IPS-18a (cell line): ENCODE data around the gene RBP4.

Experiments used
- H3K27ac ChIP-seq: one replicate; pipeline ENCODE4 v1.5.1; 2013; ENCODE audit warnings: low read length
- H3K27me3 ChIP-seq: one replicate; pipeline ENCODE4 v1.6.1; 2013; ENCODE audit warnings: mild to moderate bottlenecking, low read length; ENCODE audit not compliant: control insufficient read depth, insufficient read depth
- H3K36me3 ChIP-seq: one replicate; pipeline ENCODE4 v1.6.1; 2013; ENCODE audit warnings: low read depth, low read length; ENCODE audit not compliant: control insufficient read depth
- H3K4me1 ChIP-seq: one replicate; pipeline ENCODE4 v1.6.1; 2013; ENCODE audit warnings: low read depth, low read length; ENCODE audit not compliant: control insufficient read depth
- H3K4me3 ChIP-seq: one replicate; pipeline ENCODE4 v1.5.1; 2013; ENCODE audit warnings: low read length
- H3K9ac ChIP-seq: one replicate; pipeline ENCODE4 v1.6.1; 2013; ENCODE audit warnings: mild to moderate bottlenecking, low read length, moderate library complexity
- H3K9me3 ChIP-seq: one replicate; pipeline ENCODE4 v1.6.1; 2013; ENCODE audit warnings: low read depth, low read length; ENCODE audit not compliant: control insufficient read depth

Gene RBP4

DNA sequence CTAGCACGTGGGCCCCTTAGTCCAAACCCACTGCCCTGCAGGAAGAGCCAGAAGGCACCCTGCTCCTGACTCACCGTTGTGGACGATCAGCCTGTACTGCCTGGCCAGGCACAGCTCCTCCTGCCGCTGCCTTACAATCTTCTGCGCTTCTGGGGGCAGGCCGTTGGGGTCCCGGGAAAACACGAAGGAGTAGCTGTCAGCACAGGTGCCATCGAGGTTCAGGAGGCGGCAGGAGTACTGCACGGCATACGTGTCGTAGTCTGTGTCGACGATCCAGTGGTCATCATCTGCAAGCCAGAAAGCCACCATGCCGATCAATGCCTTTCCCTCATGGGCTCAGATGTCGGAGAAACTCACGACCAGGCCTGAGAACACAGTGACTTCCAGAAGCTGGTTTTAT is 7.3 kb downstream of the RBP4 start:
- H3K27me3 ChIP-seq: no peaks in the 10 kb centered on the region
- H3K9me3 ChIP-seq: no peaks in the 10 kb centered on the region
- no peak overlapping the region for H3K27ac ChIP-seq
- H3K36me3 ChIP-seq: no peaks in the 10 kb centered on the region
- no peak overlapping the region for H3K9ac ChIP-seq
- H3K4me1 ChIP-seq: peaks cover 3% of the 10 kb centered on the region
- no peak overlapping the region for H3K4me3 ChIP-seq

DNA sequence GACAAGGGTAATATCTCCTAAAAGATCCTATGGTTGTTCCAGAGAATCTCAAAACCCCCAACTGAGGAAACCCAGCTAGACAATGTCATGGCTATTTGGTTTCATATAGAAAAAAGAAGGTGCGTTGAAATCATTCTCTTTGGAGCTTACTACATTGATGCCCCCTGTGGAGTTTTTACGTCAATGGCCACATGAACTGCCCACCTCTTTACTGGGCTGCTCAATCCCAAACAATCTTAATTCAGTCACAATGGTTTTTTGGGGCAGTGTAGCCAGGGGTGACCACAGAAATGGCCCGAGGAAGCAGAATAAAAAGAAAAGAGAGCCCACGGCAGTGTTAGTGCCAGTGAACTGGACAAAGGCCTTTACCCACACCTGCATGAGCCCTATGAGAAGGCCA is 7.8 kb downstream of the RBP4 start:
- no peak overlapping the region for H3K27ac ChIP-seq
- peaks cover 3% of the 10 kb centered on the region for H3K4me1 ChIP-seq
- no peak overlapping the region for H3K9ac ChIP-seq
- no peaks in the 10 kb centered on the region for H3K9me3 ChIP-seq
- H3K4me3 ChIP-seq: no peak overlapping the region
- no peaks in the 10 kb centered on the region for H3K36me3 ChIP-seq
- H3K27me3 ChIP-seq: no peaks in the 10 kb centered on the region

DNA sequence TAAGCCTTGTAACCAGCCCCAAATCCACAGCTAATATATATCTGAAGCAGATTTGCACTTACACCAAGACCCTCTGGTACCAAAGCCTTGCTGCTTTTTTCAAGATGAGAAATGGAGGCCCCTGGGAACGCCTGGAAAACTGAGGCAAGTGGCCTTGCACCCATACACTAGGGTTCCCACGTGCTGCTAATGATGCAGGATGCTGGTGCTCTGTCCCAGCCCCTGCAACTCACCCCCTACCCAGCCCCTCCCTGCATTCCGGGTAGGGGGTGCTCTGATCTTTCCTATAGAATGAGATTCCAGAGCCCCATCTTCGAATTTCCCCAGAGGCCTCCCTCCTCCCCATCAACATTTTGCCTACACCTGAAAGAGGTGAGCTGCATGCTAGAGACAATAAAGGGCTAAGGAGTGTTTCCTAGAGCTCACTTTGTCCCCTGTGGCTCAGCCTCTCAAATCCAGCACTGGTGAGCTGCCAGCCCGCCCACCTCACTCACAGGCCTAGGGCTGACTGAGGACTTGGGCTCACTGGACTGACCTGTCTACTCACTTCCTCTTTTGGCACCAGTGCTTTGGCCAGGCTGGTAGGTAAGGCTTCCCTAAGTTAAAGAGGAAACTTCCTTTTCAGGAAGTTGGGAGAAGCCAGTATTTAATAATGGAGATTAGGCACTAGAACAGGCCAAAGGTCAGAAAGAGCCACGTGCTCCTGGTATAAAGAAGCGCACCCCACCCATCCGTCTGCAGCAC is 9.8 kb downstream of the RBP4 start:
- Histone ChIP-seq H3K4me3 (no peak overlapping the region), H3K9ac (no peak overlapping the region)

DNA sequence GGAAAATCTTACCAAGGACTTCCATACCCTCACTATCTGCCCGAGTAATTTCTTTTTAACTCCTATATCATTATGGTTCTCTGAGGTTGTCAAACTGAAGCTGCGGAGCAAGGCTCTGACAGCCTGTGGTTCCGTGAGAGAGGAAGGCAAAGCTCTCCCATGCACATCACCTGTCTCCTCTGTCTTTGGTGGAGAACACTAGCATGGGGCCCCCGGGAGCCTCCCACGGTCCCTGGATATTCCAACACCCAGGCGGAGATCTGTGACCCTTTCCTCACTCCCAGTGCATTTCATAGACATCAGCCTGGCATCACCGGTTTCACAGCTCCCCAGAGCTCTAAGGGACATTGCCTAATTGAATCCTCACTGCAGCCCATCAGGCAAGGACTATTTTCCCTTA is 10.4 kb downstream of the RBP4 start:
- no peaks in the 10 kb centered on the region for H3K9me3 ChIP-seq
- no peak overlapping the region for H3K27ac ChIP-seq
- H3K27me3 ChIP-seq: no peaks in the 10 kb centered on the region
- no peak overlapping the region for H3K9ac ChIP-seq
- H3K4me1 ChIP-seq: no peaks in the 10 kb centered on the region
- H3K36me3 ChIP-seq: no peaks in the 10 kb centered on the region
- no peak overlapping the region for H3K4me3 ChIP-seq

More for the DNA sequence above, 9.8 kb downstream of the RBP4 start:
- Histone ChIP-seq H3K27me3 (no peaks in the 10 kb centered on the region), H3K9me3 (no peaks in the 10 kb centered on the region), H3K27ac (no peak overlapping the region), H3K4me1 (peaks cover 3% of the 10 kb centered on the region), H3K36me3 (no peaks in the 10 kb centered on the region)

DNA sequence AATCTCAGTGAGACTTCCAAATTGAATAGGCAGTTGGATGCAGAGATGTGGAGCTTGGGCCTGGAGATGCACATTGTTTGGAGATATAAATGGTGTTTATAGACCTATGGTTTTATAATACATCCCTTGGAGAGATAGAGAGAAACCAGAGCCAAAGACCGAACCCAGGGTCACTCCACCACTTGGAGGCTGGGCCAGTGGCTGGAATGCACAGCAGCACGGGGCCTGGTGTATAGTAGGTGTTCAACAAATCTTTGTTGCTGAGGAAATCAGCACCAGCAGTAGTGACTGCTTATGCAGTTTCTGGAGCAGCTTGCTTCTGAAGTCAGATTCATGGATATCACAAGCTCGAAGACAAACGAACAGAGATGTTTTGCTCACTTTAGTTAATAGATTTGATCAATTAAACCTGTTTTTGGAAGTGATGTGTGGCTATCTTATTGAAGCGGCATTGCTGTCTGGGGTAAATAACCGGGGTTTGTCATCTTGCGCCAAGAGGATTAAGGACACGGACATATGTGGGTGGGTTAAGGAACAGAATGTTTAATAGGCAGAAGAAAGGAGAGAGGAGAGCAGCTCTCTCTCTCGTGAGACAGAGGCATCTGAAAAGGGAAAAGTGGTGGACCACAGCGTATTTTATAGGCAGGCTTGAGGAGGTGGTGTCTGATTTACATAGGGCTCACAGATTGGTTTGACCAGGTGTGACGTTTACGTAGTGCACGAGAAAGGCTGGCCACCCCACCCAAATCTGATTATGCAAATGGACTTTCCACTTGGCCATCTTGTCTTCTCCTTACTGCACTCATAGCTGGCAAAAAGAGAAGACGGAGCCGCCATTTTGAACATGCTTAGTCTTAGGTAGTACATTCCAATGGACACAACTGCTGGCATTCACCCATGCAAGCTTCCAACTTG is 11.1 kb downstream of the RBP4 start:
- Histone ChIP-seq H3K9me3 (no peaks in the 10 kb centered on the region), H3K9ac (no peak overlapping the region), H3K27ac (no peak overlapping the region), H3K36me3 (no peaks in the 10 kb centered on the region), H3K27me3 (no peaks in the 10 kb centered on the region), H3K4me1 (no peaks in the 10 kb centered on the region), H3K4me3 (no peak overlapping the region)

DNA sequence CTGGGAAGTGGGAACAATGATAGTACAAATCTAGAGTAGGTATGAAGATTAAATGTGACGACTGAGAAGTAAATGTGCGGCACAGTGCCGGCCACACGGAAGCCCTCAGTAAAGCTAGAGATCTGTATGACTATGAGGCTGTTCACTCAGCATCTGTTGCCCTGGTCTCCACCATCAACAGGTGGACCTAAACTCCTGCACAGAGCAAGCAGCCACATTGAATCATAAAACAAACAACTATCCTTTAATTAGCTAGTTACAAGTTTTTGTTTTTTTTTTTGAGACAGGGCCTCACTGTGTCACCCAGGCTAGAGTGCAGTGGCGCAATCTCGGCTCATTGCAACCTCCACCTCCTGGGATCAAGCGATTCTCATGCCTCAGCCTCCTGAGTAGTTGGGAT is 16.6 kb downstream of the RBP4 start:
- no peak overlapping the region for H3K9ac ChIP-seq
- no peak overlapping the region for H3K4me3 ChIP-seq
- no peaks in the 10 kb centered on the region for H3K36me3 ChIP-seq
- H3K9me3 ChIP-seq: no peaks in the 10 kb centered on the region
- no peaks in the 10 kb centered on the region for H3K27me3 ChIP-seq
- no peaks in the 10 kb centered on the region for H3K4me1 ChIP-seq
- H3K27ac ChIP-seq: no peak overlapping the region

DNA sequence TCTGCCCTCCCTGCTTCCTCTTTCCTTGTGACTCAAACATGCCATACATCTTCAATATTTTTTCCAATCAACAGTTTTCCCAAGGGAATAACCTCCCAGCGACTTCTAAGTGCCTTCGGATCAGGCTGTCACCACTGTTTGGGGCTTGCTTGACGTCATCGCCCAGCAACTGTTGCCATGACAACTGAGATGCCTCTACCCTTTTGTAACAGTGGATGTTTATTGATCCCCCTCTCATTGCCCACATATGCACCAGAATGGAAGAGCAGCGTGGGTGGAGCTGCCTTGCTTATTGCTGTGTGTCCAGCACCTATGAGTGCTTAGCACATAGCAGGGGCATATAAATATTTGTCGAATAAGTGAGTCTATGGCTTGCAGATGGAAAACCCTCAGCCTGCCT is 20.2 kb downstream of the RBP4 start:
- Histone ChIP-seq H3K4me3 (no peak overlapping the region), H3K9me3 (no peaks in the 10 kb centered on the region), H3K9ac (no peak overlapping the region), H3K27ac (no peak overlapping the region), H3K36me3 (no peaks in the 10 kb centered on the region), H3K4me1 (no peaks in the 10 kb centered on the region), H3K27me3 (no peaks in the 10 kb centered on the region)

DNA sequence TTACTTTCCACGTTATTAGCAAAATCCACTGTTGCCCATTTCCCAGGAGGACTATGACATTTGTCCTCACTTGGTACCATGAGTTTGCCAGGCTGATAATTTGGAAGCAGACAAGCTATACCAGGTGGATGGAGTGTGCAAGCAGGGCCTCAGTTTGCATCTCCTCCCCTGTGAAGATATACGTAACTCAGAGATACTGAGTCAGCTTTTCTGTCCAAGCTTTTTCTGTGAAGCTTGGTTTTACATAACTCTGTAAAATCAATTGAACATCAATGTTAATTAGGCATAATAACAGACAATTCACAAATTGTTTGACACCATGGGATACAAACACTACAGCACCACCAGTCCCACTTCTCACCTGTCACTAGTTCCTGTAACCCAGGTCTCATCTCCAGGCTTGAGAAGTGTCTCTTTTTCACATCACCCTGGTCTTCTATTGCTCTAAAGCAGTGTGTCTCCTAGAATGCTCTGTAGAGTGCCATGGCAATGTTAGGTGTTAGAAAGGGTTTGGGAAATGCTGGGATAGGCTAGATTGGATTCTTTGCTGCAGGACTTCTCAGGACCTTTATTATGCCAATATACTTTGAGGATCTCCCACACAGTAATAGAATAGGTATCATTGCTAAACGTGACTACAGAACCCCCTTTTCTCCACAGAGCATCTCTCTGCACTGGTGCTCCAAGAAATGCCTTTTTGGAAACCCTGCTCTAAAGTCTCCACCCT is 20.9 kb downstream of the RBP4 start:
- H3K9ac ChIP-seq: no peak overlapping the region
- no peaks in the 10 kb centered on the region for H3K4me1 ChIP-seq
- no peaks in the 10 kb centered on the region for H3K9me3 ChIP-seq
- no peak overlapping the region for H3K4me3 ChIP-seq
- no peaks in the 10 kb centered on the region for H3K27me3 ChIP-seq
- no peaks in the 10 kb centered on the region for H3K36me3 ChIP-seq
- no peak overlapping the region for H3K27ac ChIP-seq

DNA sequence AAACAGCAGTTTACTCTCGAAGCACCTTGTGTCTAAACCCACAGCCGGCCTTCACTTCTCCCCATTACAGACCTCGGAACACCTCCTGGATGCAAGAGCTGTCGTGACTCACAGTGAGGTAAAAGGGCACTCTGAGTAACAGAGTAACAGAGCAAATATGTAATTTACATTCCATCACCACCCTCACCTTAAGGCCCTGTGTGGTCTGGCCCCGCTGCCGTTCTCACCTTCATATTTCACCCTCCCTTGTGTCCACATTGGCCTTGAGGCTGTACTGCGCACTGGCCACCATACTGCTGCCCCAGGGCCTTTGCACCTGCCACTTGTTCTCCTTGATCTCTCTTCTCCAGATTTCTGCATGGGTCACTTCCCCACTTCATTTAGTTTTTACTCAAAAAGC is 21.9 kb downstream of the RBP4 start:
- no peaks in the 10 kb centered on the region for H3K27me3 ChIP-seq
- H3K9ac ChIP-seq: no peak overlapping the region
- H3K9me3 ChIP-seq: no peaks in the 10 kb centered on the region
- no peak overlapping the region for H3K4me3 ChIP-seq
- no peaks in the 10 kb centered on the region for H3K36me3 ChIP-seq
- no peak overlapping the region for H3K27ac ChIP-seq
- H3K4me1 ChIP-seq: no peaks in the 10 kb centered on the region

DNA sequence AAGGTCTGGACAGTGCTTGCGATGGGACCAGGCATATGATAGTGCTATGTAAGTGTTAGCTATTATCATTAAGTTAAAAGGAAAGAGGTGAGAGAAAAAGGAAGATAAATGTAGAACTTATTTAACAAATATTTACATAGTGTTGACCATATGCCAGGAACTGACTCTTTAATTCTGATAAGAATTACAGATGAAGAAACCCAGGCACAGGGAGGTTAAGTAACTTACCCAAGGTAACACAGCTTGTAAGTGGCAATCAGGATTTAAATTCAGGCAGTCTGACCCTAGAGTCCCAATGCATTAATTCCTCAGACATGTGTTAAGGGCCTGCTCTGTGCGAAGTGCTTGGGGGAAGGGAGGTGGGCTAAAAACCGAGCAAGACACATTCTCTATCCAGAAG is 23.5 kb downstream of the RBP4 start:
- no peaks in the 10 kb centered on the region for H3K27me3 ChIP-seq
- H3K27ac ChIP-seq: no peak overlapping the region
- no peak overlapping the region for H3K9ac ChIP-seq
- no peak overlapping the region for H3K4me3 ChIP-seq
- H3K4me1 ChIP-seq: no peaks in the 10 kb centered on the region
- H3K36me3 ChIP-seq: no peaks in the 10 kb centered on the region
- no peaks in the 10 kb centered on the region for H3K9me3 ChIP-seq

DNA sequence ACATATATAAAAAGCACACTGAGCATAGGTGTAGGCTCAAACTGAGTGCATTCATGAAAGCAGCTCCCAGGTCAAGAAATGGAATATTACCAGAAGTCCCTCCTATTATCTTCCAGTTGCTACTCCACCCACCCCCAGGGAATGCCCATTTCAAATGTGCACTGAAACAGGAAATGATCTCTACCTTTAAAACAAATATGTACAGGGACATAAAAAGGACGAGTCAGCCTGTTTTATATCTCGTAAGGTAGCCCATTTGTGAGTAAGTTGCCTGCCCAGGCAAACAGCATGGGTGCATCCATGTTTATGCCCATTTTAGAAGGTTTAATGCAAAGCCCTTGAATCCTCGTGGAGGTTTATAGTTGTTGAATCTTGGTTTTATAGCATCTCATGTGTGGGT is 24.1 kb downstream of the RBP4 start:
- Histone ChIP-seq H3K9ac (no peak overlapping the region), H3K4me3 (no peak overlapping the region), H3K4me1 (no peaks in the 10 kb centered on the region), H3K36me3 (no peaks in the 10 kb centered on the region), H3K27ac (no peak overlapping the region), H3K9me3 (no peaks in the 10 kb centered on the region), H3K27me3 (peaks cover 7% of the 10 kb centered on the region)
